Measurements from ENCODE around the gene RPL23. TPM values are rescaled to one million over a fixed set of nuclear protein-coding genes. Genes with fewer than 3 reads are reported as not detected.
A peak's percentile ranks its signal among the peaks of the same experiment; 100 is the strongest.

RPL23 gene
- total RNA-seq, 1 experiment from 2014 or later, result 1,631 TPM

DNA sequence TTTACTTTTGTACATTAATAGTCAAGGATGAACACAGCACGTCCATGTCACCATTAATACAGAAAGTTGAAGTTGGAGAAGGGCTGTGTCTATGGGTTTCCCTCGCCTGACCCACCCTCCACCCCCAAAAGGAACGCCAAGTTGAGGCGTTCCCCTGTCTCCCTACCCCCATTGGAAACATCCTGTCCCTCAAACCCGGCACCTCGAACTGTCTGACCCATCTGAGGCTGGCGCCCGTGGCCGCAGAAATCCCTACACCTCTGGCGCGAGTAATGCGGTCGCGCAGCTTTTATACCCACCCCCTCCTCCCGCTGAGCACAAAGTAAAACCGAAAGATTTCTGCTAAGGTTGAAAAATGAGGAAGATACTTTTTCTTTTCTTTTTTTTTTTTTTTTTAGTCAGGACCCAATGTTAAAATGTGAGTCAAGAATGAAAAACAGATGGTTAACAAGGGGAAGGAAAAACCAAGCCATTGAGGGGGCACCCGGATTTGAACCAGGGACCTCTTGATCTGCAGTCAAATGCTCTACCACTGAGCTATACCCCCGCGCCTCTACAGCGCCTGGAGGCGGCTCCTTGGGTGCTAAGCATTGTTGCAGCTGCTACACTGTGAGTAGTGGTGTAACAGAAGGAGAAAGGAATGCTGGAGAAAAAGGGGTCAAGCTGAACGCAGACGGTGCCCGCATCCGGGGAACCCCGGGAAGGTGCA is 15.4 kb upstream of the RPL23 start:
- POLR2A ChIA-PET, result interaction anchor here (0.8 to 3.6 kb wide), 11 partner anchors 9 to 296 kb away, joined by 3 to 46 read pairs (median 4); partner anchors contain the start of genes CWC25, PSMB3 and RPL23
- H3K9me3 ChIP-seq (ENCODE audit: control insufficient read depth in 1 of 2, insufficient read depth in 1 of 2, low read depth in 1 of 2, low read length in 2 of 2), result no peaks in the 10 kb centered on the region
- H3K9ac ChIP-seq (ENCODE audit: low read length), result peak overlapping the region; percentile 74
- H3K4me1 ChIP-seq (ENCODE audit: control insufficient read depth in 1 of 2, insufficient read depth in 2 of 2, low read length in 2 of 2), result peaks cover 58 to 85% of the 10 kb centered on the region in 2 experiments
- RAD21 ChIA-PET (ENCODE audit: low non-redundant PET in 1 of 2, low total read pairs in 2 of 2, uncharacterized antibody in 2 of 2, unreplicated experiment in 2 of 2), result interaction anchor here (0.7 kb wide), 3 partner anchors 19 to 764 kb away, joined by 3 to 5 read pairs (median 4); no protein-coding TSS in a partner anchor
- H2AFZ ChIP-seq (ENCODE audit: low read depth, low read length, poor library complexity, severe bottlenecking), result peak overlapping the region; percentile 95
- H3K9me2 ChIP-seq (ENCODE audit: insufficient read depth), result no peaks in the 10 kb centered on the region
- H3K36me3 ChIP-seq (ENCODE audit: control insufficient read depth in 1 of 2, insufficient read depth in 2 of 2, low read length in 2 of 2), result no peaks in the 10 kb centered on the region
- peak overlapping the region; percentile 97 for H3K27ac ChIP-seq (ENCODE audit: low read depth, low read length)
- peak overlapping the region; percentile 83 to 98 for H3K4me3 ChIP-seq (replicated peaks in 1 of 2; ENCODE audit: low read depth in 1 of 2, low read length in 2 of 2)
- TF ChIP-seq POLR2AphosphoS5 (IDR thresholded peaks at IDR 0.05; ENCODE audit: low read depth, low read length), result no peak
- TF ChIP-seq, protein P1, sequence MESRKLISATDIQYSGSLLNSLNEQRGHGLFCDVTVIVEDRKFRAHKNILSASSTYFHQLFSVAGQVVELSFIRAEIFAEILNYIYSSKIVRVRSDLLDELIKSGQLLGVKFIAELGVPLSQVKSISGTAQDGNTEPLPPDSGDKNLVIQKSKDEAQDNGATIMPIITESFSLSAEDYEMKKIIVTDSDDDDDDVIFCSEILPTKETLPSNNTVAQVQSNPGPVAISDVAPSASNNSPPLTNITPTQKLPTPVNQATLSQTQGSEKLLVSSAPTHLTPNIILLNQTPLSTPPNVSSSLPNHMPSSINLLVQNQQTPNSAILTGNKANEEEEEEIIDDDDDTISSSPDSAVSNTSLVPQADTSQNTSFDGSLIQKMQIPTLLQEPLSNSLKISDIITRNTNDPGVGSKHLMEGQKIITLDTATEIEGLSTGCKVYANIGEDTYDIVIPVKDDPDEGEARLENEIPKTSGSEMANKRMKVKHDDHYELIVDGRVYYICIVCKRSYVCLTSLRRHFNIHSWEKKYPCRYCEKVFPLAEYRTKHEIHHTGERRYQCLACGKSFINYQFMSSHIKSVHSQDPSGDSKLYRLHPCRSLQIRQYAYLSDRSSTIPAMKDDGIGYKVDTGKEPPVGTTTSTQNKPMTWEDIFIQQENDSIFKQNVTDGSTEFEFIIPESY (IDR thresholded peaks at IDR 0.05; ENCODE audit: extremely low read depth, insufficient replicate concordance, low read length), result peak; percentile 48
- TF ChIP-seq YY1 (IDR thresholded peaks at IDR 0.05; ENCODE audit: extremely low read depth, insufficient replicate concordance, low read depth, low read length), result peak; percentile 50
- TF ChIP-seq TCF7L2 (IDR thresholded peaks at IDR 0.05; ENCODE audit: borderline replicate concordance, extremely low read depth, insufficient read depth, insufficient read length), result no peak
- TF ChIP-seq, protein P2, sequence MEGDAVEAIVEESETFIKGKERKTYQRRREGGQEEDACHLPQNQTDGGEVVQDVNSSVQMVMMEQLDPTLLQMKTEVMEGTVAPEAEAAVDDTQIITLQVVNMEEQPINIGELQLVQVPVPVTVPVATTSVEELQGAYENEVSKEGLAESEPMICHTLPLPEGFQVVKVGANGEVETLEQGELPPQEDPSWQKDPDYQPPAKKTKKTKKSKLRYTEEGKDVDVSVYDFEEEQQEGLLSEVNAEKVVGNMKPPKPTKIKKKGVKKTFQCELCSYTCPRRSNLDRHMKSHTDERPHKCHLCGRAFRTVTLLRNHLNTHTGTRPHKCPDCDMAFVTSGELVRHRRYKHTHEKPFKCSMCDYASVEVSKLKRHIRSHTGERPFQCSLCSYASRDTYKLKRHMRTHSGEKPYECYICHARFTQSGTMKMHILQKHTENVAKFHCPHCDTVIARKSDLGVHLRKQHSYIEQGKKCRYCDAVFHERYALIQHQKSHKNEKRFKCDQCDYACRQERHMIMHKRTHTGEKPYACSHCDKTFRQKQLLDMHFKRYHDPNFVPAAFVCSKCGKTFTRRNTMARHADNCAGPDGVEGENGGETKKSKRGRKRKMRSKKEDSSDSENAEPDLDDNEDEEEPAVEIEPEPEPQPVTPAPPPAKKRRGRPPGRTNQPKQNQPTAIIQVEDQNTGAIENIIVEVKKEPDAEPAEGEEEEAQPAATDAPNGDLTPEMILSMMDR (IDR thresholded peaks at IDR 0.05 in 2 of 3, conservative IDR thresholded peaks at IDR 0.05 in 1 of 3; ENCODE audit: borderline replicate concordance in 1 of 3, insufficient read depth in 1 of 3, low read depth in 2 of 3, low read length in 2 of 3), result peak in 2 of 3 experiments; percentile 26 to 27; a peak in 4 of 6 replicates
- TF ChIP-seq EZH2 (IDR thresholded peaks at IDR 0.05), result no peak
- 0 out of 2 replicates have a peak, but pooled peaks have one; percentile 26 for TF ChIP-seq FOSL1 (IDR thresholded peaks at IDR 0.05; ENCODE audit: low read depth)
- TF ChIP-seq, protein P3, sequence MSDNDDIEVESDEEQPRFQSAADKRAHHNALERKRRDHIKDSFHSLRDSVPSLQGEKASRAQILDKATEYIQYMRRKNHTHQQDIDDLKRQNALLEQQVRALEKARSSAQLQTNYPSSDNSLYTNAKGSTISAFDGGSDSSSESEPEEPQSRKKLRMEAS (IDR thresholded peaks at IDR 0.05), result 0 out of 2 replicates have a peak, but pooled peaks have one; percentile 30
- TF ChIP-seq RAD21 (IDR thresholded peaks at IDR 0.05; ENCODE audit: low read depth), result 0 out of 2 replicates have a peak, but pooled peaks have one; percentile 9
- TF ChIP-seq, protein P4, sequence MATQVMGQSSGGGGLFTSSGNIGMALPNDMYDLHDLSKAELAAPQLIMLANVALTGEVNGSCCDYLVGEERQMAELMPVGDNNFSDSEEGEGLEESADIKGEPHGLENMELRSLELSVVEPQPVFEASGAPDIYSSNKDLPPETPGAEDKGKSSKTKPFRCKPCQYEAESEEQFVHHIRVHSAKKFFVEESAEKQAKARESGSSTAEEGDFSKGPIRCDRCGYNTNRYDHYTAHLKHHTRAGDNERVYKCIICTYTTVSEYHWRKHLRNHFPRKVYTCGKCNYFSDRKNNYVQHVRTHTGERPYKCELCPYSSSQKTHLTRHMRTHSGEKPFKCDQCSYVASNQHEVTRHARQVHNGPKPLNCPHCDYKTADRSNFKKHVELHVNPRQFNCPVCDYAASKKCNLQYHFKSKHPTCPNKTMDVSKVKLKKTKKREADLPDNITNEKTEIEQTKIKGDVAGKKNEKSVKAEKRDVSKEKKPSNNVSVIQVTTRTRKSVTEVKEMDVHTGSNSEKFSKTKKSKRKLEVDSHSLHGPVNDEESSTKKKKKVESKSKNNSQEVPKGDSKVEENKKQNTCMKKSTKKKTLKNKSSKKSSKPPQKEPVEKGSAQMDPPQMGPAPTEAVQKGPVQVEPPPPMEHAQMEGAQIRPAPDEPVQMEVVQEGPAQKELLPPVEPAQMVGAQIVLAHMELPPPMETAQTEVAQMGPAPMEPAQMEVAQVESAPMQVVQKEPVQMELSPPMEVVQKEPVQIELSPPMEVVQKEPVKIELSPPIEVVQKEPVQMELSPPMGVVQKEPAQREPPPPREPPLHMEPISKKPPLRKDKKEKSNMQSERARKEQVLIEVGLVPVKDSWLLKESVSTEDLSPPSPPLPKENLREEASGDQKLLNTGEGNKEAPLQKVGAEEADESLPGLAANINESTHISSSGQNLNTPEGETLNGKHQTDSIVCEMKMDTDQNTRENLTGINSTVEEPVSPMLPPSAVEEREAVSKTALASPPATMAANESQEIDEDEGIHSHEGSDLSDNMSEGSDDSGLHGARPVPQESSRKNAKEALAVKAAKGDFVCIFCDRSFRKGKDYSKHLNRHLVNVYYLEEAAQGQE (IDR thresholded peaks at IDR 0.05; ENCODE audit: low read depth), result no peak
- peak; percentile 8; the same call in 1 of the 2 replicates for TF ChIP-seq SP1 (IDR thresholded peaks at IDR 0.05; ENCODE audit: low read depth)
- TF ChIP-seq CBX3 (IDR thresholded peaks at IDR 0.05; ENCODE audit: low read depth), result peak; percentile 74
- TF ChIP-seq ELF1 (IDR thresholded peaks at IDR 0.05; ENCODE audit: borderline replicate concordance, low read depth), result no peak
- DNase-seq (ENCODE audit: low read depth, low spot score) (peak; percentile 79), ATAC-seq (peak; percentile 55)
- H3K4me2 ChIP-seq (ENCODE audit: low read length), result peak overlapping the region; percentile 85
- BruUV-seq (replicated peaks), result no TSS peak
- CTCF ChIA-PET, result interaction anchor here (0.8 to 1.8 kb wide), 3 partner anchors 15 to 376 kb away, joined by 4 to 6 read pairs (median 4); partner anchors contain the start of gene RPL23
- no peaks in the 10 kb centered on the region for H4K20me1 ChIP-seq (ENCODE audit: insufficient read depth)
- no peaks in the 10 kb centered on the region for H3K27me3 ChIP-seq (ENCODE audit: insufficient read depth, low read length)
- intact Hi-C loops (cut with micrococcal nuclease), result loop anchor here (2.0 to 5.0 kb wide), 2 partner anchors 117 to 284 kb away; partner anchors contain the start of gene PSMB3
- peaks cover 38% of the 10 kb centered on the region for H3K79me2 ChIP-seq (ENCODE audit: insufficient read depth, low read length)
